ENCODE measurements around the gene UTP4.

The UTP4 gene

DNA sequence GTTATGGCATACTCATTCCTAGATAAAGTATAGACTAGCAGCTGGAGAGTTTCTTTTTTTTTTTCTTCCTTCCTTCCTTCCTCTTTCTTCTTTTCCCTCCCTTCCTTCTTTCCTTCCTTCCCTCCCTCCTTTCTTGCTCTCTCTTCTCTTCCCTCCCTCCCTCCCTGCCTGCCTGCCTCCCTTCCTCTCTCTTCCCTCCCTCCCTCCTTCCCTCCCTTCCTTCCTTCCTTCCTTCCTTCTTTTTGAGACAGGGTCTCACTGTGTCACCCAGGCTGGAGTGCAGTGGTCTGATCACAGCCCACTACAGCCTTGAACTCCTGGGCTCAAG is 47.5 kb downstream of the UTP4 start:
- DNase-seq, result no peak

DNA sequence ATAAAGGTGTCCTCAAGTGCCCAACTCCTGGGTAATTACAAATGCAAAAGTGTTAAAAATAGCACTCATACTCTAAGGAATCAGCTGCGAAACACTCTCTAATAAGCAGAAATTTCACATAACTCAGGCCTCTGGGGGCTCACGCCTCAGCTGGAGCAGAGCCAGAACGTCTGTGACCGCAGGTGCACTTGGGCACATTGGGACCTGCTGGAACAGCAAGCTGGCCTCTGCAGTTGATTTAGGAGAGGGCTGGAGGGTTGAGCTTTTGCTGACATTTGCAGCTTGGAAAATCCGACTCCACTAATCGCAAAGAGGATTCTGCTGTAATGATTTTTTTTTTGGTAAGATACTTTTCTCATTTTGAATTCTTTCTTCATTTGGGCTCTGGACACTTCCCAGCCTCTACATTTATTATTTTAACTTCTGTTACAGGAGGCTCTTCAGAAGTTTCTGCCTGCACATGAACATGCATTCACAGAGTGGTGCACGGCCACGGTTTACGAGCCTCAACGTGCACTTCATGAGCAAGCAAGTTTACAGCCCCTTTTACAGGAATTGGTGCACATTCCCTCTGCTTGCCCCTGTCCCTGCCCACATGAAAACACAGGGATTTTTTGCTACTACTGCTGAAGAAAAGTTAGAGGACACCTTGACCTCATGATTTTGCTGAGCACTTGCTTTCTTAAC is 50.4 kb downstream of the UTP4 start:
- DNase-seq, result no peak

DNA sequence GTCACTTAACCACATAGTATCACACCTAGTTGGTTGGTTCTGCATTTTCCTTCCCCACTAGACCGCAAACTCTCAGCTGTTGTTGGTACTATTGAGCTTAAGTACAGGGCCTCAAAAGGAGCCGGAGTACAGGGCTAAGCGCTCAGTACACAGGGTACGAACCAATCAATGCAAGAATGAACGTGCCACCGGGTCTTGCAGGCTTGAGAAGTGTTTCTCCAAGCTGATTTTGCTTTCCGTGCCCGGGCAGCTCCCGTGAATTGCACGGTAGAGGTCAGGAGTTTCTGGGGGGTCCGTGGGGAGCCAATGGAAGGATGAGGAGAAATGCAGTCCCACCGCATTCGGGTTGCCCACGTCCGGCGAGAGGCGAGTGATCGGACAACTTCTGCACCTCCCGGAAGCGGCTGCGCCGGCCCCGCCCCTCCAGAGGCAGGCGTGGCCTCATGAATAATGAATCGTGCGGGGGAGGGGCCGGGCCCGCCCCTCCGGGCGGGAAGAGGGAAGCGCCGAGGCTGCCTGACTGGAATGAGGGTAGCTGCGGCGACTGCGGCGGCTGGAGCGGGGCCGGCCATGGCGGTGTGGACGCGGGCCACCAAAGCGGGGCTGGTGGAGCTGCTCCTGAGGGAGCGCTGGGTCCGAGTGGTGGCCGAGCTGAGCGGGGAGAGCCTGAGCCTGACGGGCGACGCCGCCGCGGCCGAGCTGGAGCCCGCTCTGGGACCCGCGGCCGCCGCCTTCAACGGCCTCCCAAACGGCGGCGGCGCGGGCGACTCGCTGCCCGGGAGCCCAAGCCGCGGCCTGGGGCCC is 54.4 kb downstream of the UTP4 start, which contains the start of gene SNTB2:
Gene SNTB2, plus strand, starts transcription at position 523 of the 804 bp plus-strand sequence. Its CDS starts 3 bp downstream, at position 526.
- peak; percentile 77 to 79 for DNase-seq

DNA sequence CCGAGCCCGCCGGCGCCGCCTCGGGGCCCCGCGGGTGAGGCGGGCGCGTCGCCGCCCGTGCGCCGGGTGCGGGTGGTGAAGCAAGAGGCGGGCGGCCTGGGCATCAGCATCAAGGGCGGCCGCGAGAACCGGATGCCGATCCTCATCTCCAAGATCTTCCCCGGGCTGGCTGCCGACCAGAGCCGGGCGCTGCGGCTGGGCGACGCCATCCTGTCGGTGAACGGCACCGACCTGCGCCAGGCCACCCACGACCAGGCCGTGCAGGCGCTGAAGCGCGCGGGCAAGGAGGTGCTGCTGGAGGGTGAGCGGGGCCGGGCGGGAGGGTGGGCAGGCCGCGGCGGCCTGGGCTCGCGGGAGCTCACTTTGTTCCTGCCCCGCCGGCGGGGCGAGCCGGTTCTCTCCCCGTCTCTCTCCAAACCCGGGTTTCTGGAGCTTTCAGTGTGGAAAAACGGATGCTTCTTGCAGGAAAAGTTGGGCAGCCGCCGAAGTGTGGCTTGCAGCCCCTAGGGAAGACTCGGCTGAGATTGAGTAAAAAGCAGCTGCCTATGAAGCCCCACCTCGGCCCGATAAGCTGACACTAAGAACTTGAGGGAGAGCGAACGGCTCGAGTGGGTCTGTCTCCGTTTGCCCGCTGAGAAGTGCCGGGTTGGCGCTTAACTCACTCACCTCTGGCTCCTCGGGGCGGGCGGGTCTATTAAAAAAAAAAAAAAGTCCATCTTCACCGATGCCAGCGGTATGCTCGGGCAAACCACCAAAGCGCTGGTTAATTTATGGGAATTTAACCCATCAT is 55.2 kb downstream of the UTP4 start:
- DNase-seq, result peak; percentile 28 to 41

DNA sequence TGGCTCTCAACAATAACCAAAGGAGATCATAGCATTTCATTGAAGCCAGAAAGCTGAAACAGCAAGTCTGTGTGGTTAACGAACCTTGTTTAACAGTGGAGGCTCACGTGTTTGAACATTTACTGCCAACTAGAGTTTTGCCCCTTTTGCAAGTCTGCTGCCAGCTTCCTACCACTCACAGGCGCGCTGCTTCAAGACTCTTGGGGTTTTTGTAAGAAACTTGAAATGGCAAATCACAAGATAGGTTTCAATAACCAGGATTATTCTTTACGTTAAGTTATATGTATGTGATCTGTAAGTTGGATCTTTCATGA is 55.7 kb downstream of the UTP4 start:
- DNase-seq, result no peak

DNA sequence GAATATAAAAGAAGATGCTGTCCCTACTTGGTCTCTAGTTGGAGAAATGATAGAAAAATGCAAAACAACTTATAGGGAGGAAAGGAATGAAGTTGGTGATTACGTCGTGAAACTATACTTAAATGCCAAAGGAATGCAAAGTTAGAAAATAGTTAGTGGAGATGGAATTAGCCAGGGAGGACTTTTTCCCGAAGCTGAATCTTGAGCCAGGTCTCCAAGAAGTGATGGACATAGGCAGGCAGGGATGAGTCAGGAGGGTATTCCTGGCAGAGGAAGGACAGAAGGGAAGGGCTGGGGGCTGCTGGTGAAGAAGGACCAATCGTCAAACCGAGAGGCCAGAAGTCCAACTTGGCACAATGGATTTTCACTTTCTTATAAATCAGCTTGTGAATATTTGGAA is 56.3 kb downstream of the UTP4 start:
- DNase-seq, result no peak

DNA sequence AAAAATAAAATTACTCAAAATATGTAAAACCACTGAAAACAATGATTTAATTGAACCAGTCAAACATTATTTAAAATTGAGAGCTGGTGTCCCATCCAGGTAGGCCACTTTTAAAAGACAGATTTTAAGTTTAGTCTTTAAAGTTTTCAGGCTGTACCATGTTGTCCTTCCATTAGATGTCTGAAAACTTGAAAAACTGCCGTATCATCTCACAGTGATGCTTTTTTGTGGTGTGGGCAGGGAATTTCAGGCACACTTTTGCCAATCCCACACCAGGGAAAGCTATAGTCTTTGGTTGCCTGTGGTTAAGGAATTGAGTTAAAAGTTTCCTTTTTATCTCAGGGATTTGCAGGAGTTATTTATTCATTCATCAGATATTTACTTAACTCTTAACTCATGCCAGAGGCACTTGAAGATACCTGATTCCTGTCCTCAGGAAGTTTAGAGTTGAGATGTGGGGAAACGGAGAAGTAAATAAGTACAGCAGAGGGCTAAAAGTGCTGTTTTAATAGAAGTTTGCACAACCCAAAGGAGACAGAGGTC is 57.7 kb downstream of the UTP4 start:
- no peak for DNase-seq

DNA sequence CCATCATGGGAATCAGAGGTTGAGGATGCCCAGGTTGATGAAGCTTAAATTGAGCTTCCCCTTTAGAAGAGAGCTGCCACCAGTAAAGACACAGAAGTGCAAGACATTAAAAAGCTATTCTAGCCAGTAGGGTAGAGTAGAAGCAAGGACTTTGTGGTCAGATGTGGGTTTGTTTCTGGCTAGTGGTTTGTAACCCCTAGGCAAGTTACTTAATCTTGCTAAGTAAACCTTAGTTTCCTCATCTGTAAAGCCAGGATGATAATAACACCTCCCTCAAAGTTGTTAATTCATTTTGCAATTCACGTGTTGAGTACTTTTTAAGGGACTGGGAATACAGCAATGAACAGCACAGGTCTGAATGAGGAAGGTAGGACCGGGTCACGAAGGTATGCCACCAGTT is 58.1 kb downstream of the UTP4 start:
- no peak for DNase-seq

DNA sequence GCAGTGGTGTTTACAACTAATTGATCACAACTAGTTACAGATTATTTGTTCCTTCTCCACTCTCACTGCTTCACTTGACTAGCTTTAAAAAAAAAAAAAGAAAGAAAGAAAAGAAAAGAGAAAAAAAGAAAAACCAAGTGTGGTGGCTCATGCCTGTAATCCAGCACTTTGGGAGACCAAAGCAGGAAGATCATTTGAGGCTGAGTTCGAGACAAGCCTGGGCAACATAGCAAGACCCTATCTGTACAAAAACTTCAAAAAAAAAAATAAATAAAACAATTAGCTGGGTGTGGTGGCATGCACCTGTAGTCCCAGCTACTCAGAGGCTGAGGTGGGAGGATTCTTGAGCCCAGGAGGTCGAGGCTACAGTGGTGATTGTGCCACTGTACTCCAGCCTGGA is 58.7 kb downstream of the UTP4 start:
- no peak for DNase-seq

DNA sequence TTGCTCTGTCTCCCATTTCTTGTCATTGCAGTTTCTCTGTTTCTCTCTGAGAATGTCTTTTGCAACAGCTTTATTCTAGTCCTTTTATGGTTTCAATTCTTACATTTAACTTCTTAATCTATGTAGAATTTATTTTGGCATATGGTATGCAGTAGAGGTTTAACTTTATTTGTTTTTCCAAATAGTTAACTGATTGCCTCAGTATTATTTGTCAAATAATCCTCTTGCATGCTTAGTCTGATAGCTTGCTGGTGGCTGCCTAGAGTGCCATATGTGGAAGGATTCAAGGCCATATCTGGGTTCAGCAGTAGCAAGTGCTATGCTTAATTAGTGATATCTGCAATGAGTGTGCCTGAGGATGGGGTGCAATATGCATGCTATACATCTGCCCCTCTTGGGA is 61.4 kb downstream of the UTP4 start:
- no peak for DNase-seq

DNA sequence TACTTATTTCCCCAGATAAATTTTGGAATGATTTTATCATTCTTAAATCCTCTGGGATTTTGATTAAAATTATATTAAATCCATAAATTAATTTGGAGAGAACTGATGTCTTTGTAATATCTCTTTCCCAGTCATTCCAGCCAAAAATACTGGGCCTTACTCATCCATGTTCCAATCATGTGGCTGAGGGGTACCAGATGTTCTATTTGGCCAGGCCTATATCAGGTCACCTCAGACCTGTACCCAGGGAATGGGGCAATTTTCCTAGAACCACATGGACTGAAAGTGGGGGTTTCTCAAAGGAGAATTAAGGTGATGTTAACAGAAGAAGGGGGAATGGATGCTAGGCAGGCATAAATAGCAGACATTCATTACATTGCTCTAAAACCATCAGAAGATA is 62.0 kb downstream of the UTP4 start:
- DNase-seq, result no peak

DNA sequence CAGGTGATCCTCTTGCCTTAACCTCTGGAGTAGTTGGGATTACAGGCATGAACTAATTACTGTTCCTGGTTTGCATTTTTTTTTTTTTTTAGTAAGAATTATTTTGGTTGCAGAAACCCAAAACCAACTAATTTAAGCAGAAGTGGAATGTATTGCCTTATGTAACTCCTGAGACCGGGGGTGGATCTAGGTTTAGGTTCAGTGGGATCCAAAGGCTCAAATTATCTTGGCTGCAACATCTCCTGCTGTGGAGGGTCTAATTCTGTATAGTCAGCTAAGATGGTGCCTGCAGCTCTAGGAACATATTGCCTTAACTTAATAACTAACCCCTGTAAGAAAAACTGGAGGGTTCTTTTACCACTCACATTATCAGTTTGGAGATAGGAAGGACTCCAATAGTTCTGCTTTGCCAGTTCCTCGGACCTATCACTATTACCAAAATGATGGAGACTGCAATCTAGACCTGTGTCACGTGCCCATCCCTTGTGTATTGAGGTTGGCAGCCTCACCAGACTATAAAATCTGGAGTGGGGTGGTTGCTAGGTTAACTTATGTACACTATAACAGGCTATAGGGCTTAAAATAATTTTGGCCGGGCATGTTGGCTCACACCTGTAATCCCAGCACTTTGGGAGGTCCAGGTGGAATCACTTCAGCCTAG is 63.0 kb downstream of the UTP4 start:
- DNase-seq, result no peak

DNA sequence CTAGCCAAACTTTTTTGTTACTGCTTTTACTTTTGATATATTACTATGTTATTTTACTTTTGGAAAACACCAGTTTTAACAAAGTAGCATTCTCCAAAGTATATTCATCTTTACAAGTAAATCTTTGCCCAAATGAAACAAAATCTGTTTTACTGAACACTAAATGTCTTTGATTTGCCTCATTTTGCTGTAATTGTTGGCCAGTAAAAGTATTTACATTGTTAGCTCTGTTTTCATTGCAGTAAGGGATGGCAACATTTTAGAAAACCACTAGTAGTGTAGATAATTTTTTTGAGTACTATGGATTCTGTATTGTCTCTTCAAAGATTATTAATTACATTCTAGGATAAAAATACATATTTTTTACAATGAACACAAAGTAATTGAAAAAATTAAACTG is 65.1 kb downstream of the UTP4 start:
- DNase-seq, result no peak

DNA sequence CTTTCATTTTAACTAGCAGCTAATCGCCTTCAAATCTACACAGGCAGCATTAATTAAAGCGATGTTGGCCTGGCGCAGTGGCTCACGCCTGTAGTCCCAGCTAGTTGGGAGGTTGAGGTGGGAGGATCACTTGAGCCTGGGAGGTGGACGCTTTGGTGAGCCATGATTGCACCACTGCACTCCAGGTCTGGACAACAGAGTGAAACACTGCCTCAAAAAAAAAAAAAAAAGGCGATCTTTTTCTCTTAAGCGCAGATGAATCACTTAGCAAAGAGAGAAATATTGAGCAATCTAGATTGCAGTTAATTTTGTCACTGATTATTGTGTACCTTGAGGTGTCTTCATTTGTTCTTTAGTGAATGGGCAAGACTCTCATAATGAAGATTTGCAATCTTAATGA is 66.9 kb downstream of the UTP4 start:
- DNase-seq, result no peak

DNA sequence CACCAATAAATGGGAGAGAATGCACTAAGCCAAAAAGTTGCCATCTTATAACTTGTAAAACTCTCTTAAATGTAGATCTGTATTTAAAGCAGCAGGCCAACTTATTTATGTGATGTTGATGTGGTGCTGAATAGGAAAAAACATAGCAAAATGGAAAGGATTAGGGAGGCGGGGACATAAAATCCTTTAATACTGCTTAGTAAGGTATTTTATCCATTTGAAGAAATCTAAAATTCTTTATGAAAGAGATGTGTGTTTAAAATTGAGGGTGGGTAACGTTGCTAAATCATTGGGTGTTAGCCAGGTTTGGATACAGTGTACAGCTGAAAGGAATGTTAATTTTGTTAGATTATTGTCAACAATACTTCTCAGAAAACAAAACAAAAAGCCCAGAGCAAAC is 68.8 kb downstream of the UTP4 start:
- DNase-seq, result no peak

DNA sequence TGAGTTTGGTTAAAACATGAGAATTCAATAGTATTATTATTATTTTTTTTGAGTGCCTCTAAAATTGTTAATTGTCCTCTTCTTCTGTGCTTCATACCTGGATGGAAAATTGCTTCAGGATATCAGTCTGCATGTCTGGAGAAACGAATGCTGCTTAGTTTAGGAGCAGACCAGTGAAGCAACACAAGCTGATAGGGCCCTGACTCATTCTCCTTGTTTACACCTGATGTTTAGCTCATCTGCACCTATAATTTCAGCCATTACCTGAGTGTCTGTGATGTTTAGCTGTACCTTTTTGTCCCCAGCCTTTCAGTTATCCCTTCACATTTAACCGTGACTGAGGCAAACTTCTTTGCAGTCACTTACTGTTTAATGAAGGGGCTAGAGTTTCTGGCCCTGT is 69.3 kb downstream of the UTP4 start:
- no peak for DNase-seq

DNA sequence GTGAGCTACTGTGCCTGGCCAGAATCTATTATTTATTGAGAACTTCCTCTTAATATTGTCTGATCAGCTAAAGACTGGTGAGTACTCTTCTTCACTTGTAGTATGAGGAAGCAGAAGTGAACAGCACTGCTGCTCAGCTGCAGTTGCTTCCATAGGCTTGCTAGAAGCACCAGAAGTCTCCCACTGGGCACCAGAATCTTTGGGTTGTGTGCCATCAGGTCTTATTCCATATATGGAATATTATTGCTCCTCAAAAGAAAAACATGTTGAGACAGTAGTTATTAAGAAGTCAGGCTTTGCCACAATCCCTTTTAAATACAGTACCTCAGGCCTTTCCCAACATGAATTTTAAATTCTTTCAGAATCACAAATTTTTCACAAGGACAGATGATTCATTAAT is 71.7 kb downstream of the UTP4 start:
- DNase-seq, result no peak

DNA sequence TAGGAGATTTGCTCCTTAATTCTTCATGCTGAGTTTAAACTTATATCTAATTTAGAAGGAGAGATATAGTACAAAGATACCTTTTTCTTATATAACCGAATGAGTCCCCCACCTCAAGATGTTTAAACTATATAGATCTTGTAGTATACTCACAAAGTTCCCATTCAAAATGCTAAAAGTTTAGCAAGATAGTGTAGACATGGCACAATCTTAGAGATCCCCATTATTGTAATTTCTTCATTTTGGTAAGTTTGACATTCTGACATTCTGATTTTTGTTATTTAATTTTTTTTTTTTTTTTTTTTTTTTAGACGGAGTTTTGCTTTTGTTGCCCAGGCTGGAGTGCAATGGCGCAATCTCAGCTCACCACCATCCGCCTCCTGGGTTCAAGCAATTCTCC is 77.3 kb downstream of the UTP4 start:
- no peak for DNase-seq

DNA sequence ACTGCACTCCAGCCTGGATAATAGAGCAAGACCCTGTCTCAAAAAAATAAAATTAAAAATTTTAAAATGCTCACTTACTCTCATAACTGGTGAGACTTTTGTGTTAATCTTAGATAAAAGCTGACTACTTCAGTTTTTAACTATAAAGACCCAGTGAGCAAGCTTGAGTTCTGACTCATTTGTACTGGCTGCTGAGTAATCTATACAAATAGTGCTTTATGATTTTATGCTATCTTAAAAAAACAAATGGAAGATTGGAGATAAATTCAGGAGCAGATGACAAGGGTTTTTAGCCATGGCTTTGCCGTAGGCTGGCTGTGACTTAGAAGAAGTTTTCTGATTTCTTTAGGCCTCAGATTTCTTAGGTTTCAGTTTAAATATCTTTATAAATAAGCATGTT is 85.0 kb downstream of the UTP4 start:
- DNase-seq, result no peak

Measured in stimulated activated CD4-positive, alpha-beta T cell treated with anti-CD3 and anti-CD28 coated beads, Interleukin-2, amount 100 ng/mL, for 48 hours (primary cell).